HT-29 (cell line): ENCODE results near the gene RPL18A. TPM values are rescaled to one million over a fixed set of nuclear protein-coding genes. Genes with fewer than 3 reads are reported as not detected.

Experiments used
- DNase-seq: peaks from one replicate; pipeline ENCODE4 v3.0.0-alpha.2; 2015; ENCODE audit warnings: low spot score
- total RNA-seq: library from RNA; depleted of rRNA; stranded (reverse); fragments of >200 nt; shearing (Covaris generic); gene quantifications from 2 replicates; pipeline ENCODE4 v1.2.3, GENCODE V29; 2014; rRNA removed

RPL18A gene
- 2,120 and 2,211 TPM in 2 replicates for total RNA-seq

- DNase-seq, result peak; percentile 96
These were observed at the start of gene RPL18A for GRCh38 chr19:17859533-17860330. TSS of gene RPL18A (plus strand) at chr19:17859910. CDS start at chr19:17859957, 47 bp downstream.

GRCh38 chr19:17811103-17811502 is 48.6 kb upstream of the RPL18A start:
- DNase-seq, result no peak

GRCh38 chr19:17811681-17812080 is 48.0 kb upstream of the RPL18A start:
- DNase-seq, result no peak

GRCh38 chr19:17812099-17812498 is 47.6 kb upstream of the RPL18A start:
- no peak for DNase-seq

- DNase-seq, result no peak
These were observed 41.9 kb upstream of the RPL18A start for GRCh38 chr19:17817668-17818363.

GRCh38 chr19:17821190-17821589 is 38.5 kb upstream of the RPL18A start, which contains the start of gene INSL3:
TSS of gene INSL3 (minus strand) at chr19:17821519. CDS start at chr19:17821506, 13 bp downstream.
- no peak for DNase-seq

GRCh38 chr19:17824339-17824738 is 35.4 kb upstream of the RPL18A start:
- DNase-seq, result no peak

- DNase-seq, result no peak
These were observed 33.1 kb upstream of the RPL18A start for GRCh38 chr19:17826508-17827056.

GRCh38 chr19:17829855-17830566 is 29.7 kb upstream of the RPL18A start:
- DNase-seq, result peak; percentile 19

- peak; percentile 74 for DNase-seq
These were observed 28.9 kb upstream of the RPL18A start for GRCh38 chr19:17830567-17831418.

GRCh38 chr19:17831419-17831888 is 28.3 kb upstream of the RPL18A start:
- DNase-seq, result no peak

- DNase-seq, result no peak
These were observed 27.1 kb upstream of the RPL18A start for GRCh38 chr19:17832443-17833208.

GRCh38 chr19:17834350-17835181 is 25.1 kb upstream of the RPL18A start:
- DNase-seq, result peak; percentile 15

GRCh38 chr19:17835182-17836006 is 24.3 kb upstream of the RPL18A start:
- DNase-seq, result no peak

- no peak for DNase-seq
These were observed 23.2 kb upstream of the RPL18A start for GRCh38 chr19:17836530-17836929.

GRCh38 chr19:17837972-17838371 is 21.7 kb upstream of the RPL18A start:
- DNase-seq, result no peak

GRCh38 chr19:17840019-17840418 is 19.7 kb upstream of the RPL18A start:
- DNase-seq, result no peak

- no peak for DNase-seq
These were observed 18.3 kb upstream of the RPL18A start for GRCh38 chr19:17841371-17841809.
